Measurements from ENCODE around the gene PROSER3.

GRCh38 chr19:35720648-35721047 is 37.3 kb upstream of the PROSER3 start:
- TF ChIP-seq POLR2A (IDR thresholded peaks at IDR 0.05) (no peak), CTCF (IDR thresholded peaks at IDR 0.05) (no peak)

All from body of pancreas (tissue), 4 donors.